ENCODE results near the gene FGF11. TPM values are rescaled to one million over a fixed set of nuclear protein-coding genes. Genes with fewer than 3 reads are reported as not detected.
A peak's percentile ranks its signal among the peaks of the same experiment; 100 is the strongest.

The FGF11 gene
- total and polyA plus RNA-seq, 2 of the 13 experiments (the other 11 are each of a cell fraction or from before 2014, with no cell fraction given) = 0.20 to 7.6 TPM

DNA sequence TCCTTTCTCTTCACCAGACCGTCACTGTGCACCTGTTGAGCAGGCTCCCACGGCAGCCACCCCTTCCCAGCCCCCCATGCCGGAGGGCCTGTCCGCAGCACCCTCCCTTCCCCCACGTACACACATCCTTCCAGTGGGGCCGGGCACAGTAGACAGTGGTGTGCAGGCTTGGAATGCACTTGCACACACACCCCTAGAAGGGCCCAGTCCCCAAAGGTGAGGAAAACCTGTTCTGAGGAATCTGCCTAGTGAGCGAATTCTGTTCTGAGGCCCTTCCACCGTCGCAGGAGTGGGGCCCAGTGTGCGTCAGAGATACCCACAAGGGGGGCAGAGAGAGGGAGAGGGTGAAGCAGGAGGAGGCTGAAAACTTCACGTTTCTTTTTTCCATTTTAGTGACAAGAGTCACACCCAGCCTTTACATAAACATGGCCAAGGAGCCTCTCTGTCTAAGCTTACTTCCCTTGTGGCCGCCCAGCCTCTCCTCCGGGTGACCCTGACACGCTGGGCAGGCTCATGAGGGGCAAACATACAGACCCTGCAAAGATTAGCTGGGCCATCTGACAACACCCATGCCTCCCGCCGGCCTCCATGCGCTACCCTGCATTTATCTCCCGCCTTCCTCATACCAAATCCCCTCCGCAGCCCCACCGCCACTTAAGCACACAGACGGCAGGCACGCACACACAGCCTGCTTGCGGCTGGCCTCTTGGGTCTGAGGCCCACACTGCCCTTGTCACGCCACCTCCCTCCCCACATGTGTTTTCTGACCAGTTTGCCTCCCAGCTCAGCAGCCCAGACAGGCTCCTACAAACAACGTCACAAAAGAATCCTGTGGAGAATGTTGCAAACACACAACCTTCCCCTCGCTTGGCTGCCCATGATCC is 38.3 kb downstream of the FGF11 start:
- DNase-seq (ENCODE audit: low spot score) = peak; percentile 31
- in situ Hi-C loops (cut with HindIII; ENCODE audit: extremely low pct_ligation_motif_present, low pct_unique_long_range_greater_than_20kb) = loop anchor here (5.0 kb wide), 1 partner anchor 40 kb away; the partner anchor contains the start of genes FGF11 and TMEM102
- peaks cover 30% of the 10 kb centered on the region for H4K20me1 ChIP-seq (ENCODE audit: insufficient read depth, low read length)
- CTCF ChIA-PET (ENCODE audit: low intra/inter-chr PET ratio, low total read pairs) = no interaction called here
- no peak overlapping the region for H2AFZ ChIP-seq (ENCODE audit: low read length)
- no peaks in the 10 kb centered on the region for H3K9me3 ChIP-seq (ENCODE audit: low read length)
- H3K4me2 ChIP-seq (ENCODE audit: low read depth, low read length) = peak overlapping the region; percentile 85
- H3K4me1 ChIP-seq (ENCODE audit: insufficient read depth, low read length) = peaks cover 78% of the 10 kb centered on the region
- no TSS peak for BruUV-seq (replicated peaks)
- POLR2A ChIA-PET = interaction anchor here (0.7 to 5.3 kb wide), 6 partner anchors 8 to 79 kb away, joined by 3 to 30 read pairs (median 15); partner anchors contain the start of genes CHRNB1, POLR2A and TMEM256
- peak; percentile 26 for ATAC-seq
- H3K27ac ChIP-seq (ENCODE audit: extremely low read length, insufficient read depth, low read length) = peak overlapping the region; percentile 75
- no peaks in the 10 kb centered on the region for H3K36me3 ChIP-seq (replicated peaks in 1 of 2; ENCODE audit: control insufficient read depth in 1 of 2, insufficient read depth in 2 of 2, low read length in 2 of 2)
- peak overlapping the region; percentile 72 to 86 (median 79) for H3K4me3 ChIP-seq (replicated peaks in 1 of 3; ENCODE audit: insufficient read depth in 1 of 3, low read depth in 2 of 3, low read length in 3 of 3)
- 27% methylated on average over 18 of the region's 26 CpGs for WGBS (ENCODE audit: low lambda C conversion rate)
- intact Hi-C loops (cut with micrococcal nuclease; ENCODE audit: unreplicated experiment) = no loop called here
- H3K27me3 ChIP-seq (ENCODE audit: control insufficient read depth in 1 of 2, insufficient read depth in 2 of 2, low read length in 2 of 2) = no peaks in the 10 kb centered on the region; a peak in 1 of 5 replicates
- H3K9ac ChIP-seq (ENCODE audit: insufficient read depth, low read depth, low read length) = peak overlapping the region; percentile 86
- peaks cover 48% of the 10 kb centered on the region for H3K79me2 ChIP-seq (ENCODE audit: insufficient read depth, low read length)
- no peak for FAIRE-seq
- TF ChIP-seq MIER2 (CRISPR knock-in tag; IDR thresholded peaks at IDR 0.05) (no peak), SIX4 (CRISPR knock-in tag; IDR thresholded peaks at IDR 0.05) (no peak), ZNF878 (CRISPR knock-in tag; IDR thresholded peaks at IDR 0.05) (no peak), RFX3 (CRISPR knock-in tag; IDR thresholded peaks at IDR 0.05) (no peak), SNRNP70 (IDR thresholded peaks at IDR 0.05; ENCODE audit: low read depth, low read length) (no peak), ZBTB3 (CRISPR knock-in tag; IDR thresholded peaks at IDR 0.05; ENCODE audit: borderline replicate concordance, low read depth) (no peak), BCL6 (CRISPR knock-in tag; IDR thresholded peaks at IDR 0.05) (no peak), ONECUT2 (CRISPR knock-in tag; IDR thresholded peaks at IDR 0.05) (no peak), SETDB1 (CRISPR knock-in tag; IDR thresholded peaks at IDR 0.05; ENCODE audit: borderline replicate concordance) (no peak), ZNF589 (CRISPR knock-in tag; conservative IDR thresholded peaks at IDR 0.05) (no peak)
- TF ChIP-seq, protein P1, sequence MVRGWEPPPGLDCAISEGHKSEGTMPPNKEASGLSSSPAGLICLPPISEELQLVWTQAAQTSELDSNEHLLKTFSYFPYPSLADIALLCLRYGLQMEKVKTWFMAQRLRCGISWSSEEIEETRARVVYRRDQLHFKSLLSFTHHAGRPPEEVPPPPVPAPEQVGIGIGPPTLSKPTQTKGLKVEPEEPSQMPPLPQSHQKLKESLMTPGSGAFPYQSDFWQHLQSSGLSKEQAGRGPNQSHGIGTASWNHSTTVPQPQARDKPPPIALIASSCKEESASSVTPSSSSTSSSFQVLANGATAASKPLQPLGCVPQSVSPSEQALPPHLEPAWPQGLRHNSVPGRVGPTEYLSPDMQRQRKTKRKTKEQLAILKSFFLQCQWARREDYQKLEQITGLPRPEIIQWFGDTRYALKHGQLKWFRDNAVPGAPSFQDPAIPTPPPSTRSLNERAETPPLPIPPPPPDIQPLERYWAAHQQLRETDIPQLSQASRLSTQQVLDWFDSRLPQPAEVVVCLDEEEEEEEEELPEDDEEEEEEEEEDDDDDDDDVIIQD (CRISPR knock-in tag; IDR thresholded peaks at IDR 0.05; ENCODE audit: low read depth) = no peak
- TF ChIP-seq, protein P2, sequence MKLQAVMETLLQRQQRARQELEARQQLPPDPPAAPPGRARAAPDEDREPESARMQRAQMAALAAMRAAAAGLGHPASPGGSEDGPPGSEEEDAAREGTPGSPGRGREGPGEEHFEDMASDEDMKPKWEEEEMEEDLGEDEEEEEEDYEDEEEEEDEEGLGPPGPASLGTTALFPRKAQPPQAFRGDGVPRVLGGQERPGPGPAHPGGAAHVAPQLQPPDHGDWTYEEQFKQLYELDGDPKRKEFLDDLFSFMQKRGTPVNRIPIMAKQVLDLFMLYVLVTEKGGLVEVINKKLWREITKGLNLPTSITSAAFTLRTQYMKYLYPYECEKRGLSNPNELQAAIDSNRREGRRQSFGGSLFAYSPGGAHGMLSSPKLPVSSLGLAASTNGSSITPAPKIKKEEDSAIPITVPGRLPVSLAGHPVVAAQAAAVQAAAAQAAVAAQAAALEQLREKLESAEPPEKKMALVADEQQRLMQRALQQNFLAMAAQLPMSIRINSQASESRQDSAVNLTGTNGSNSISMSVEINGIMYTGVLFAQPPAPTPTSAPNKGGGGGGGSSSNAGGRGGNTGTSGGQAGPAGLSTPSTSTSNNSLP (IDR thresholded peaks at IDR 0.05; ENCODE audit: low read depth, low read length) = no peak
- TF ChIP-seq, protein P3, sequence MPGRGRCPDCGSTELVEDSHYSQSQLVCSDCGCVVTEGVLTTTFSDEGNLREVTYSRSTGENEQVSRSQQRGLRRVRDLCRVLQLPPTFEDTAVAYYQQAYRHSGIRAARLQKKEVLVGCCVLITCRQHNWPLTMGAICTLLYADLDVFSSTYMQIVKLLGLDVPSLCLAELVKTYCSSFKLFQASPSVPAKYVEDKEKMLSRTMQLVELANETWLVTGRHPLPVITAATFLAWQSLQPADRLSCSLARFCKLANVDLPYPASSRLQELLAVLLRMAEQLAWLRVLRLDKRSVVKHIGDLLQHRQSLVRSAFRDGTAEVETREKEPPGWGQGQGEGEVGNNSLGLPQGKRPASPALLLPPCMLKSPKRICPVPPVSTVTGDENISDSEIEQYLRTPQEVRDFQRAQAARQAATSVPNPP (CRISPR knock-in tag; IDR thresholded peaks at IDR 0.05) = no peak
- TF ChIP-seq, protein P4, sequence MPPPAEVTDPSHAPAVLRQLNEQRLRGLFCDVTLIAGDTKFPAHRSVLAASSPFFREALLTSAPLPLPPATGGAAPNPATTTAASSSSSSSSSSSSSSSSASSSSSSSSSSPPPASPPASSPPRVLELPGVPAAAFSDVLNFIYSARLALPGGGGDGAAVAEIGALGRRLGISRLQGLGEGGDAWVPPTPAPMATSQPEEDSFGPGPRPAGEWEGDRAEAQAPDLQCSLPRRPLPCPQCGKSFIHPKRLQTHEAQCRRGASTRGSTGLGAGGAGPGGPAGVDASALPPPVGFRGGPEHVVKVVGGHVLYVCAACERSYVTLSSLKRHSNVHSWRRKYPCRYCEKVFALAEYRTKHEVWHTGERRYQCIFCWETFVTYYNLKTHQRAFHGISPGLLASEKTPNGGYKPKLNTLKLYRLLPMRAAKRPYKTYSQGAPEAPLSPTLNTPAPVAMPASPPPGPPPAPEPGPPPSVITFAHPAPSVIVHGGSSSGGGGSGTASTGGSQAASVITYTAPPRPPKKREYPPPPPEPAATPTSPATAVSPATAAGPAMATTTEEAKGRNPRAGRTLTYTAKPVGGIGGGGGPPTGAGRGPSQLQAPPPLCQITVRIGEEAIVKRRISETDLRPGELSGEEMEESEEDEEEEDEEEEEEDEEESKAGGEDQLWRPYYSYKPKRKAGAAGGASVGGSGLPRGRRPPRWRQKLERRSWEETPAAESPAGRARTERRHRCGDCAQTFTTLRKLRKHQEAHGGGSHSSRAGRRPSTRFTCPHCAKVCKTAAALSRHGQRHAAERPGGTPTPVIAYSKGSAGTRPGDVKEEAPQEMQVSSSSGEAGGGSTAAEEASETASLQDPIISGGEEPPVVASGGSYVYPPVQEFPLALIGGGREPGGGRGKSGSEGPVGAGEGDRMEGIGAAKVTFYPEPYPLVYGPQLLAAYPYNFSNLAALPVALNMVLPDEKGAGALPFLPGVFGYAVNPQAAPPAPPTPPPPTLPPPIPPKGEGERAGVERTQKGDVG (CRISPR knock-in tag; IDR thresholded peaks at IDR 0.05; ENCODE audit: borderline replicate concordance) = 0 out of 2 replicates have a peak, but pooled peaks have one; percentile 33
- TF ChIP-seq, protein P5, sequence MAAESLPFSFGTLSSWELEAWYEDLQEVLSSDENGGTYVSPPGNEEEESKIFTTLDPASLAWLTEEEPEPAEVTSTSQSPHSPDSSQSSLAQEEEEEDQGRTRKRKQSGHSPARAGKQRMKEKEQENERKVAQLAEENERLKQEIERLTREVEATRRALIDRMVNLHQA (CRISPR knock-in tag; IDR thresholded peaks at IDR 0.05) = no peak

All from HepG2 (cell line).